ENCODE data around the gene ARHGAP25.

The ARHGAP25 gene

GRCh38 chr2:68734688-68735525 is at the start of gene ARHGAP25:
Gene ARHGAP25 (plus strand): TSS chr2:68734811. CDS start chr2:68735200, 389 bp downstream.
- no peak within 1 kb of the TSS for H3K4me3 ChIP-seq (ENCODE audit: control insufficient read depth, low read depth, low read length)
- DNase-seq (ENCODE audit: low read depth) = no peak
- TF ChIP-seq CTCF (conservative IDR thresholded peaks at IDR 0.05; ENCODE audit: control insufficient read depth, insufficient read depth, low read depth, low read length) = no peak

GRCh38 chr2:68686178-68686577 is 48.4 kb upstream of the ARHGAP25 start:
- DNase-seq (ENCODE audit: low read depth) = no peak
- H3K4me3 ChIP-seq (ENCODE audit: control insufficient read depth, low read depth, low read length) = no peak overlapping the region
- no peak for TF ChIP-seq CTCF (conservative IDR thresholded peaks at IDR 0.05; ENCODE audit: control insufficient read depth, insufficient read depth, low read depth, low read length)

- H3K4me3 ChIP-seq (ENCODE audit: control insufficient read depth, low read depth, low read length) = no peak overlapping the region
- no peak for DNase-seq (ENCODE audit: low read depth)
- TF ChIP-seq CTCF (conservative IDR thresholded peaks at IDR 0.05; ENCODE audit: control insufficient read depth, insufficient read depth, low read depth, low read length) = no peak
Measured at GRCh38 chr2:68687018-68687417, 47.6 kb upstream of the ARHGAP25 start.

- DNase-seq (ENCODE audit: low read depth) = no peak
- TF ChIP-seq CTCF (conservative IDR thresholded peaks at IDR 0.05; ENCODE audit: control insufficient read depth, insufficient read depth, low read depth, low read length) = no peak
- H3K4me3 ChIP-seq (ENCODE audit: control insufficient read depth, low read depth, low read length) = no peak overlapping the region
Measured at GRCh38 chr2:68689553-68690537, 44.8 kb upstream of the ARHGAP25 start.

GRCh38 chr2:68690851-68691250 is 43.8 kb upstream of the ARHGAP25 start:
- DNase-seq (ENCODE audit: low read depth) = no peak
- no peak for TF ChIP-seq CTCF (conservative IDR thresholded peaks at IDR 0.05; ENCODE audit: control insufficient read depth, insufficient read depth, low read depth, low read length)
- H3K4me3 ChIP-seq (ENCODE audit: control insufficient read depth, low read depth, low read length) = no peak overlapping the region

- no peak for DNase-seq (ENCODE audit: low read depth)
- TF ChIP-seq CTCF (conservative IDR thresholded peaks at IDR 0.05; ENCODE audit: control insufficient read depth, insufficient read depth, low read depth, low read length) = no peak
- no peak overlapping the region for H3K4me3 ChIP-seq (ENCODE audit: control insufficient read depth, low read depth, low read length)
Measured at GRCh38 chr2:68692511-68692910, 42.1 kb upstream of the ARHGAP25 start.

Data from fibroblast of mammary gland (primary cell).